Measurements from ENCODE around the gene HMGXB4.

Gene HMGXB4

DNA sequence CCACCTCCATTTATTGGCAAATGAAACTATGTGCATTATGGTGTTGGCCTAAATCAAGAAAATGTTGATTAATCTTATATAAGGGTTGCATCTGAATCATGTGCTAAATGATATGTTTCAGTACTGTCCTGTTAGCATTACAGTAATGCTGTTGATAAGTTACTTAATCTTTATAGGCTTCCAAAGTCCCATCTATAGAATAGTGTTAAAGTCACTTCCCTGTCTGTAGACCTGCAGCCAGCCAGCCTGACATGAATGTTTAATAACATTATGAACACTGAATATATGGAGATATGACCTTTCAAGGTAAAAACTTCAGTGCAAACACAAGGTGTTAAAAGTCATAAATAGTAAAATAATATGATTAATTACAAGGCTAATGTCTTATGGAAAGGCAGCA lies 38.8 kb downstream of the HMGXB4 start:
- Histone ChIP-seq H3K4me2 (ENCODE audit: low read length) (no peak overlapping the region), H3K27ac (no peak overlapping the region), H3K27me3 (ENCODE audit: control insufficient read depth, insufficient read depth, low read length) (no peaks in the 10 kb centered on the region), H3K79me2 (no peaks in the 10 kb centered on the region), H3K9ac (no peak overlapping the region), H3K9me3 (ENCODE audit: control insufficient read depth, low read length) (no peaks in the 10 kb centered on the region), H3K4me1 (no peaks in the 10 kb centered on the region), H3K36me3 (ENCODE audit: control insufficient read depth, insufficient read depth, low read length) (no peaks in the 10 kb centered on the region), H2AFZ (no peak overlapping the region), H3K4me3 (ENCODE audit: low read depth, low read length) (no peak overlapping the region)
- TF ChIP-seq, protein P1, sequence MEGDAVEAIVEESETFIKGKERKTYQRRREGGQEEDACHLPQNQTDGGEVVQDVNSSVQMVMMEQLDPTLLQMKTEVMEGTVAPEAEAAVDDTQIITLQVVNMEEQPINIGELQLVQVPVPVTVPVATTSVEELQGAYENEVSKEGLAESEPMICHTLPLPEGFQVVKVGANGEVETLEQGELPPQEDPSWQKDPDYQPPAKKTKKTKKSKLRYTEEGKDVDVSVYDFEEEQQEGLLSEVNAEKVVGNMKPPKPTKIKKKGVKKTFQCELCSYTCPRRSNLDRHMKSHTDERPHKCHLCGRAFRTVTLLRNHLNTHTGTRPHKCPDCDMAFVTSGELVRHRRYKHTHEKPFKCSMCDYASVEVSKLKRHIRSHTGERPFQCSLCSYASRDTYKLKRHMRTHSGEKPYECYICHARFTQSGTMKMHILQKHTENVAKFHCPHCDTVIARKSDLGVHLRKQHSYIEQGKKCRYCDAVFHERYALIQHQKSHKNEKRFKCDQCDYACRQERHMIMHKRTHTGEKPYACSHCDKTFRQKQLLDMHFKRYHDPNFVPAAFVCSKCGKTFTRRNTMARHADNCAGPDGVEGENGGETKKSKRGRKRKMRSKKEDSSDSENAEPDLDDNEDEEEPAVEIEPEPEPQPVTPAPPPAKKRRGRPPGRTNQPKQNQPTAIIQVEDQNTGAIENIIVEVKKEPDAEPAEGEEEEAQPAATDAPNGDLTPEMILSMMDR (IDR thresholded peaks at IDR 0.05) = no peak

DNA sequence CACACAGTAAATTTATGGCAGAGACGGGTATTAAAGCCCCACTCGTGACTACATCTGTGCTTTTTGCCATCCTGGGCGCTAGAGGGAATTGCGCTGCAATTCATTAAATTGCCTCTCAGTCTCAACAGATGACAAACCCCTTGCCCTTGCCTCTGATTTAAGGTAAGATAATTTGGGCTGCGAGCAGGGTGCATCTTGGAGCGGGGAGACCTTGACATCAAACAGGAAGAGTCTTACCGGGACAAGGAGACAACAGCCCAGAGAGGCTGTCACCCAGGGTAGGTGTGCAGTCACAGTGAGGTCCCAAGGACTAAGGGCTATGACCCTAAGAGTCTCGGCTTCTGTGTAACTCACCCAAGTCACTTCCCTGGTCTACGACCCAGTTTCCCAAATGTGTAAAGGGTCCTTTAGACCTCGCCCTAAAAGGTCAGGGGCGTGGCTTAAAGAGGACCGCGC lies 42.0 kb downstream of the HMGXB4 start:
- peak overlapping the region; percentile 91 for H2AFZ ChIP-seq
- H3K4me2 ChIP-seq (ENCODE audit: low read length) = peak overlapping the region; percentile 75
- H3K27ac ChIP-seq = peak overlapping the region; percentile 93
- H3K4me1 ChIP-seq = no peaks in the 10 kb centered on the region
- no peaks in the 10 kb centered on the region for H3K9me3 ChIP-seq (ENCODE audit: control insufficient read depth, low read length)
- peak overlapping the region; percentile 98 for H3K4me3 ChIP-seq (ENCODE audit: low read depth, low read length)
- no peaks in the 10 kb centered on the region for H3K36me3 ChIP-seq (ENCODE audit: control insufficient read depth, insufficient read depth, low read length)
- TF ChIP-seq, protein P1 (IDR thresholded peaks at IDR 0.05) = peak; percentile 22
- peaks cover 15% of the 10 kb centered on the region for H3K79me2 ChIP-seq
- H3K9ac ChIP-seq = no peak overlapping the region
- no peaks in the 10 kb centered on the region for H3K27me3 ChIP-seq (ENCODE audit: control insufficient read depth, insufficient read depth, low read length)

DNA sequence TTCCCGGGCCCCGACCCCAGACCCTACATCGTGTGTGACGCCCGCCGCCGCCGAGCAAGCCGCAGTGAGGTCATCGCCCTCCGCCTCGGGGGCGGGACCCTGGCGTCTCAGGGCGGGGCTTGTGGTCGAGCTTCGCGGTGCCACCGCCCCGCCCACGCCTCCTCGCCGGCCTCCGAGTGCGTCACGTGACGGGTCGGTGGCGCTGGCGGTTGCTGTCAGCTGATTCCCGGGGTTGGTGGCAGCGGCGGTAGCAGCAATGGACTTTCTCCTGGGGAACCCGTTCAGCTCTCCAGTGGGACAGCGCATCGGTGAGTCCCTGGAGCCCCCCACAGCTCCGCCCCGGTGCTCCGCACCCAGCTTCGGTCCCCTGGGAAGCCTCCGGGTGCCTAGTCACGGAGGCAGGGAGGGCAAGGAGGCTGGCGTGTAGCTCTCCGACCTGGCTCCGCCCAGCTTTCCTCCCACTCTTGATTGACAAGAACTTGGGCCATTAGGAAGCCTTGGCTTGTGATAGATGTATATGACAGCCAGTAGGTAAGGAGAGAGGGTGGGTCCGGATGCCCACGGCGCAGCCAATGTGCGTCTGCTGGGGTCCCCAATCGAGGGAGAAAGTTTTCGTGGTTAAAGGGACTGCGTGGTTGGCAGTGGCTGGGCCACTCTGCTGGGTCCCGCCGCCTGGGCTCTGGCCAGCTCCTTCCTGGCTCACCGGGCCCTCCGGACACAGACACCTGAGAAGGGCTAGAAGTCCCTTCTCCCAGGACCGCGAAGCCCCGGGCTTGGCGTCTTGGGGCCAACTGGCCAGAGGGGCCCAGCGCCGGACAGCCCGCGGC lies 42.6 kb downstream of the HMGXB4 start, which contains the start of gene TOM1:
Gene TOM1, plus strand, starts transcription at position 222 of the 827 bp plus-strand sequence. Its CDS starts 35 bp downstream, at position 257.
- TF ChIP-seq, protein P1 (IDR thresholded peaks at IDR 0.05) = no peak

DNA sequence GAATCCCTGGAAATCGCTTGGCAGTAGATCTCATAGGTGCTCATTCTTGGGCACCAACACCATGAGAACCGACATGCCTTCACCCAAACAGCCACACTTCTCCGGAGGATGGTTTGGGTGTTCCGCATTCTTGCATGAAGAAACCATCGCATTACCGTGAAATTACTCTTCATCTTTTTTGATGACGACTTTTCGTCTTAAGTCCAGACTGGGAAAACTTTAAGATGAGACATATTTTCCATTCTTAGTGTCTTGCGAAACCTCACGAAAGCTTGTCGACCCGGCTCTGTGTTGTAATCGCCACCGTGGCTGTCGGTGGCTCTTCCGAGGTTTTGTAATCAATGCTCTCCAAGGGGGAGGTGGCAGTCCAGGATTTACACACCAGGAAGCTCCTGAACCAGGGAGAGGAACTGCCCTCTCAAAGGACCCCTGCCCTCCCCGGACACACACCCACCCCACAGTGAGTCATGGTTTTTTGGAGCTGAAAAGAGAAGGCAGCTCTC lies 44.1 kb downstream of the HMGXB4 start:
- Histone ChIP-seq H2AFZ (no peak overlapping the region), H3K4me3 (ENCODE audit: low read depth, low read length) (no peak overlapping the region), H3K9ac (no peak overlapping the region), H3K27me3 (ENCODE audit: control insufficient read depth, insufficient read depth, low read length) (no peaks in the 10 kb centered on the region), H3K27ac (peak overlapping the region; percentile 93), H3K4me2 (ENCODE audit: low read length) (no peak overlapping the region), H3K4me1 (no peaks in the 10 kb centered on the region), H3K36me3 (ENCODE audit: control insufficient read depth, insufficient read depth, low read length) (no peaks in the 10 kb centered on the region), H3K79me2 (peaks cover 26% of the 10 kb centered on the region), H3K9me3 (ENCODE audit: control insufficient read depth, low read length) (no peaks in the 10 kb centered on the region)
- TF ChIP-seq, protein P1 (IDR thresholded peaks at IDR 0.05) = no peak

More for the DNA sequence above, 42.6 kb downstream of the HMGXB4 start, which contains the start of gene TOM1:
- Histone ChIP-seq H2AFZ (peak within 1 kb of the TSS; percentile 91), H3K79me2 (peaks cover 18% of the 10 kb centered on the region), H3K4me1 (no peaks in the 10 kb centered on the region), H3K4me2 (ENCODE audit: low read length) (peak within 1 kb of the TSS; percentile 88), H3K9ac (peak within 1 kb of the TSS; percentile 67), H3K27me3 (ENCODE audit: control insufficient read depth, insufficient read depth, low read length) (no peaks in the 10 kb centered on the region), H3K36me3 (ENCODE audit: control insufficient read depth, insufficient read depth, low read length) (no peaks in the 10 kb centered on the region), H3K27ac (peak within 1 kb of the TSS; percentile 93), H3K9me3 (ENCODE audit: control insufficient read depth, low read length) (no peaks in the 10 kb centered on the region), H3K4me3 (ENCODE audit: low read depth, low read length) (peak within 1 kb of the TSS; percentile 98)

Measured in parathyroid adenoma (tissue), 2 donors.